NCI-H345 treated with DMSO at 0.1 percent for 48 hours (cell line): ENCODE measurements around the gene SLC26A2.
"Not testable (repeated sequence)": the region's sequence is repeated elsewhere in the genome, so short reads cannot be mapped to it uniquely, and the experiment has no call there.

Source experiments
- DNase-seq: peaks from one replicate; lab custom pipeline; 2025; ENCODE audit not compliant: unreplicated experiment; lab: John Stamatoyannopoulos, UW

The SLC26A2 gene

GRCh38 chr5:149936700-149937091 is 23.9 kb upstream of the SLC26A2 start:
- DNase-seq, result no peak

DNA sequence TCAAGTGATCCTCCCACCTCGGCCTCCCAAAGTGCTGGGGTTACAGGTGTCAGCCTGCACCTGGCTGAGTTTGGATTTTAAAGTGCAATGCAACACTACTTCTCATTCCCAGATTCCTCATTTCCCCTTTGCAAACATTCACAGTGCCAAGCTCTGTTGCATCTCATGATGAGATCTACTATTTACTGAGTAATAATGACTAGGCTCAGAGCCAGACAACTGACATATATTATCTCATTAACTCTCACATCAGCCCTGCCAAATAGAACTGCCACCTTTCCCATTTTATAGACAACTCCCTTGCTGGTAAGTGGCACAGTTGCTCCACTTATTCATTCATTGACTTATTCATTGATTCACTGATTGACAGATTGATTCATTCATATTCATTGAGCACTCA is 22.9 kb upstream of the SLC26A2 start:
- peak; percentile 96 for DNase-seq

DNA sequence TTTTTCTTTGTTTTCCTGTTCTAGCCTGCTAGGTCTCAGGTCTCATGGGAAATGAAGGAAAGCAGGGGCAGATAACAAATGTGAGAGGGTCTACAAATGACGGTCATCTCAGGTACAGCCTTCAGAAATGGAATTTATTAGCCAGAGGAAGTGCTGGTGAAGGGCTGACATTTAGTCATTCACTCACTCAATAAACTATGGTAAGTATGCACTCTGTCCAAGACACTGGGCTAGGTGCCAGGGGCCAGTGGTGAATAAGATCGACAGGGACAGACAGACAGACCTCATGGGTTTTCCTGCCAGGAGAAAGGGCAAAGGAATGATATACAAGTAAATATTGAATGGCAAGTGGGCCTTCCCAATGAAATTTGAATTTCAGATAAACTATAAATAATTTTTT is 22.3 kb upstream of the SLC26A2 start:
- no peak for DNase-seq

DNA sequence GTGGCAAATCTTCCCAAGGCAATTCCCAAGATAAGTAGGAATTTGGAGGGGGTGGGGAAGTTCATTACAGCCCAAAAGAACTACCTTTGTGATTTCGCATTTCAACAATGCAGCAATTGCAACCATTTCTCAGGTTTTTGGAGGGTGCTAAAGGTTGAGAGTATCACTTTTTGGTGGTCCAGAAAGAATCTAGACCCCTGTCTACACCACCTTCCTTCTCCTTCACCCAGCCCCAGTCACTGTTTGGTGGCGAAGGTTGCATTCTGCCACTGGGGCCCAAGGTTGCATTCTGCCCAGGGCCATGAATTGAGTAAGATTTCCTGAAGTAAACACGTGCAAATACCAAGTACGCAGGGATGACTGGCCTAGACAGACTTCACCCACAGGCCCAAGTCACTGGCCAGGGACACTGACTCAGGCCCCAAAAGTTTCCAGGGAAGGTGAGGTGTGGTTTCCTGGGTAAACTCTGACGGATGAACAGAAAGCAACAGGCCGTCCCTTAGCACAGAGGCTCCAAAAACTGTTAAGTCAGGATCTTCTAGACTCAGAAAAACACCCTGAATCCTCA is 21.7 kb upstream of the SLC26A2 start:
- no peak for DNase-seq

DNA sequence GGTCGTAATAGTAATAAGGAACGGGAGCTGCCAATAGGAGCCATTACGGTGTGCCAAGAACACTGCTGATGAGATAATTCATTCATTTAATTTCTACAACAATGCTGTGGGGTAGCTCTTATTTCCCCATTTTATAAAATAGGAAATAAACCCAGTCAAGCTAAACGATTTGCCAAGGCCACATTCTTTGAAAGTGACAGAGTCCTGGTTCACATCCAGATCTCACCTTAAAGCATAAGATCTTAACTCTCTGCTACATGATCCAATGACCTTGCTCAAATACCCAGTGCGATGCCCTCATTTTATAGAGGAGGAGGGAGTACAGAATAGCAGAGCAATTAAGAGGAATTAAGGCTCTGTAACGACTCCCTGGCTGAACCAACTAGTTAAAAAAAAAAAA is 21.0 kb upstream of the SLC26A2 start:
- no peak for DNase-seq

GRCh38 chr5:149940077-149940574 is 20.4 kb upstream of the SLC26A2 start:
- DNase-seq, result no peak

DNA sequence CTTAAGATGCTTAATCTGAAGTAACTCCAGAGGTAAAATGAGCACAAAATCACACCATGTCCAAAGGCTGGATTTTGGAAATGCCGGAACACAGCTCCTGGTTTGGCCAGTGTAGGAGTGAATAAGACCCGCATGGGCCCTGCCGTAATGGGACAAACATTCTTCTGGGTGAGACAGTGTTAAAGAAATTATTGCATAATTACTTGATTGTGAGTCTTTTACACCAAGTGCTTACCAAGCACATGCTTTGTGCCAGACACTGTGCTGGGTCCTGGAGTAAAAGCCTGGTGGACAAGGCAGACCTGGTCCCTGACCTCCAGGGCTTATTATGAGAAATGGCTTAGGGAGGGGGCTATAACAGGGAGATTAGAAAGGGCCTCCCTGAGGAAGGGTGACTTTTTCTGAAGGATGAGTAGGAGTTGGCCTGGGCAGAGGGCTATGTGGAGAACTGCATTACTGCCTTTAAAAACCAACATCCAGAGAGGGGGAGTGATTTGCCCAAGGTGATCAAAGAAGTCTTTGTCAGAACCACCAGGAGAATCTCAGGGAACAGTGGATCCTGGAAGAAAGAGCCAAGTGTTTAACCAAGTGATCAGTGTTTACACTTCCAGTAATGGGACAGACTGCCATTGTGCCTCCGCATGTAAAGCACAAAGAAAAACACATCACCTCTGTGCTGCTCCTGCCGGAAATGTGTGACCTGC is 19.5 kb upstream of the SLC26A2 start:
- no peak for DNase-seq

GRCh38 chr5:149941795-149942194 is 18.8 kb upstream of the SLC26A2 start:
- DNase-seq, result no peak

GRCh38 chr5:149942199-149942598 is 18.4 kb upstream of the SLC26A2 start:
- no peak for DNase-seq

DNA sequence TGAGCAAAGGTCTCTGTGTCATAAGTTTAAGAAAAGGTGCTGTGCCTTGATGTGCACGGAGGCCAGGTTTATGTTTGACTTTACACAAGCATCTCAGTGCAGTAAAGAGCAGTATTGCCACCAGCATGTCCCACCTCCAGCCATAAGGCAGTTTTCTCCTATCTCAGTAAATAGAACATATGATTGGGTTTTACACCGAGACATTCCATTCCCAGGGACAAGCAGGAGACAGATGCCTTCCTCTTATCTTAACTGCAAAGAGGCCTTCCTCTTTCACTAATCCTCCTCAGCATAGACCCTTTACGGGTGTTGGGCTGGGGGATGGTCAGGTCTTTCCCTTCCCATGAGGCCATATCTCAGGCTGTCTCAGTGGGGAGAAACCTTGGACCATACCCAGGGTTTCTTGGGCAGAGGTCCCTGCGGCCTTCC is 17.8 kb upstream of the SLC26A2 start:
- not testable (repeated sequence) for DNase-seq

DNA sequence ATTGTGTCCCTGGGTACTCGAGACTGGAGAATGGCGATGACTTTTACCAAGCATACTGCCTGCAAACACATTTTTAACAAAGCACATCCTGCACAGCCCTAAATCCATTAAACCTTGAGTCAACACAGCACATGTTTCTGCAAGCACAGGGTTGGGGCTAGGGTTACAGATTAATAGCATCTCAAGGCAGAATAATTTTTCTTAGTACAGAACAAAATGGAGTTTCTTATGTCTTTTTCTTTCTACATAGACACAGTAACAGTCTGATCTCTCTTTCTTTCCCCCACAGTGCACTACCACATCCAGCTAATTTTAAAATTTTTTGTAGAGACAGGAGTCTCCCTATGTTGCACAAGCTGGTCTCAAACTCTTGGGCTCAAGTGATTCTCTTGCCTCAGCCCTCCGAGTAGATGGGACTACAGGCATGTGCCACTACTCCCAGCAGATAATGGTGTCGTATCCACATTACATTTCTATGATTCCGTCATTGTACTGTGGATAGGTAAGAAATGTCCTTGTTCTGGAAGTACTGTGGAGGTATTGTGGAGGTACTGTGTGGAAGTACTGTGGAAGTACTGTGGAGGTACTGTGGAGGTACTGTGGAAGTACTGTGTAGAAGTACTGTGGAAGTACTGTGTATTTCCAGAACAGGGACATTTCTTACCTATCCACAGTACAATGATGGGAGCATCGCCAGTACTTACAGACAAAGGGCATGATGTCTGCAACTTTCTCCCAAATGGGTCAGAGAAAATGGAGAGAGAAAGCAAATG is 17.2 kb upstream of the SLC26A2 start:
- DNase-seq, result not testable (repeated sequence)

DNA sequence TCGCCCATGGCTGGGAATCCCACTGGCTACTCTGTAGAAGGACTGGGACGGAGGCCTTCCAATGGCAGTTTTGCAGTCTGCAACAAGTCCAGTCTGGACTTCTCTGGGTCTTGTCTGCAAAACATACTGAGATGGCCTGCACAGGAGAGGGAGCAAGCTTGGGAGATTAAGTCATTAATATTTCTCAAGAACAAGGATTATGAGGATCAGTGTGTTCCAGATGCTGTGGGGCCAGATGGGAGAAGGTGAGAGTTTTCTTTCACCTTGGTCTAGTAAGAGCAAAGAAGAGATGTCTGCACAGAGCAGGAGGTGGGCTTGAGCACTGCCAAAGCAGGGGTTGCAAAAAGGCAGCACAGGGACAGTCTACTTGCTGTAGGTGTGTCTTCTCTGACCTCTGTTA is 15.9 kb upstream of the SLC26A2 start, which contains the start of gene PDE6A:
Gene PDE6A (minus strand): TSS at position 128 of the 400 bp plus-strand sequence. CDS start 120 bp downstream, at position 8.
- DNase-seq, result no peak

DNA sequence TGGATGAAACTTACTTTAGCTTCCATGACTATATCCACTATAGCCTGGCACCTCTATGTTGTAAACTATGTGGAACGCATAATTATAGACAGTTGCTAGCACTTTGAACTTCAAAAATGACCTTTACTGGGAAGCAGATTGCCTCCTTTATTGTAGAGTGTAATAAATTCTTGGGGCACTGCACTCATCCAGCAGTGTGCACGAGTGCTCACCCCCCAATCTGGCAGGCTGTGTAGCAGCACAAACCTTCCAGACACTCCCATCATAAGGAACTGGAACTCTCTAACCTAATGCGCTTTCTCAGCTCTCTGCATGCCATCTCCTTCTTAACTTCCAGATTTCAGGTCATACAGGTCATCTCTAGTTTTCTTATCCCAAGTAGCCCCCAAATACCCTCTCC is 14.4 kb upstream of the SLC26A2 start:
- DNase-seq, result no peak

DNA sequence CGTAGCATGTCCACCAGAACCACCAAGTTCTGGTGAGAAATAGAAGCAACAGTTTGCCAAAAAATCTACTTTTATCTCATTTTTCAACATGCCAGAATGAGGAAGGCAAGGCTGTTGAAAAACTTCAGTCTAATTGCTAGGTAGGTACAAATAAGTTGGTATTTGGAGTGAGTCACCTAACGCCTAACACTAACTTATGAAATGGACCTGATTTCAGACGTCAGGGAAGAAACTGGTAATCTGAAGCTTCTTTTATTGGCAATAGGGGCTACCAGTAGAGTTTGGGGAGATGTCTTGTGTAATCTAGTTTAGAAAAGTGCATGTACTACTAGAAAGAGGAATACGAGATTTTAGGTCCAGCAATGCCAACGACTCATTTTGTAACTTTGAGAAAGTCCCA is 11.6 kb upstream of the SLC26A2 start:
- no peak for DNase-seq

- DNase-seq, result no peak
Measured at GRCh38 chr5:149951138-149951749, 9.3 kb upstream of the SLC26A2 start.

DNA sequence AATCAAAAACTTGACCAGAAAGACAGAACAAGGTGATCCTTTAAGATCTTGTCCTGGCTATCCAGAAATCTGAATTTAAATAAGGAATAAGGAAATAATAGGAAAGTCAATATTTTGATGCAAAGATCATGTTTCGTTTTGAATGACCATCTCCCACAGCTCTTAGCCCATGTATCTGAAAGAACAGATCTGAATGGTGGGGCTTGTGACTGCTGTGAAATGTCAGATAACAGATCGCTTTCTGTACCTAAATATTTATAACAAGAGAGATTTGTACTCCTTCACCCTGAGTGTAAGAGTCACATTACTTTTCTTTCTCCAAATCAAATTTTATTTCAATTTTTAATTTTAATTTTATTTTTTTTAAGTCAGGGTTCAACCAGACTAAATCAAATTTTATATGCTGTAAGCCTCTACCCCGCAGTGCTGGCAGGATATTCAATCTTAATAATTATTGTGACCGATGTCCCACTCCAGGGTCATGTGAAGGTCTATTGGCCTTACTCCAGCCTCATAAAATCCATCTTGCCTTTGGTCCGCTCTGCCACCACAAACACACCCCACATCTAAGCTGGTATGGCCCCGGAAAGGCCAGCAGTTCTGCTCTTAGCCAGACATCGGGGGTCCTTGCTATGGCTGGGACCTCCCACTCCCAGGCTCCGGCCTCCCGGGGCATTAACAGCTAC is 7.0 kb upstream of the SLC26A2 start:
- no peak for DNase-seq

GRCh38 chr5:149954798-149955197 is 5.8 kb upstream of the SLC26A2 start:
- no peak for DNase-seq

GRCh38 chr5:149956685-149957084 is 3.9 kb upstream of the SLC26A2 start:
- no peak for DNase-seq

DNA sequence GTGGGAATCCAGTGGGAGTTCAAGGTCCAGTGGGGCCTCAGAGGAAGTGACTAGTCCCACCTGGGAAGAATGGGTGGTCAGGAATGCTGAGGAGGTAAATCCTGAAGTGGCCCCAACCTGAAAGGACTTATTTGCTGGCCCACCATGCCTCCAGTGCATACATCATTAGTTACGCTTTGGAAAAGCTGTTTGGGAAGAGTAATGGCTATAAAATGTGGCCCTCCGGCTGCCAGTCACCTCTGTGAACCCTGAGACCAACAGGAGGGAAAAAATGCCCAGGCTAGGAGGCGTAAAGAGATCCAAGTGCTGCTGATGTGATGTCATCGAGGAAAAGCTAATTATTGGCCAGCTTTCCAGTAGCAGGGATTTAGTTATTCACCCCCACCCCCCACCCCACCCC is 2.7 kb upstream of the SLC26A2 start:
- no peak for DNase-seq

GRCh38 chr5:149959406-149960236 is 937 bp upstream of the SLC26A2 start:
- peak; percentile 59 for DNase-seq
